Measurements from ENCODE around the gene NGF.

NGF gene

GRCh38 chr1:115266729-115267421, 71.2 kb downstream of the NGF start:
- no peaks in the 10 kb centered on the region for H3K36me3 Mint-ChIP-seq (ENCODE audit: low read depth)
- H3K9me3 Mint-ChIP-seq, result no peaks in the 10 kb centered on the region
- H3K27me3 Mint-ChIP-seq (ENCODE audit: low read depth), result no peaks in the 10 kb centered on the region
- no peak overlapping the region for H3K4me3 Mint-ChIP-seq
- no peak overlapping the region for H3K27ac Mint-ChIP-seq
- DNase-seq (ENCODE audit: low spot score), result no peak
- no peaks in the 10 kb centered on the region for H3K4me1 Mint-ChIP-seq (ENCODE audit: low read depth)

DNA sequence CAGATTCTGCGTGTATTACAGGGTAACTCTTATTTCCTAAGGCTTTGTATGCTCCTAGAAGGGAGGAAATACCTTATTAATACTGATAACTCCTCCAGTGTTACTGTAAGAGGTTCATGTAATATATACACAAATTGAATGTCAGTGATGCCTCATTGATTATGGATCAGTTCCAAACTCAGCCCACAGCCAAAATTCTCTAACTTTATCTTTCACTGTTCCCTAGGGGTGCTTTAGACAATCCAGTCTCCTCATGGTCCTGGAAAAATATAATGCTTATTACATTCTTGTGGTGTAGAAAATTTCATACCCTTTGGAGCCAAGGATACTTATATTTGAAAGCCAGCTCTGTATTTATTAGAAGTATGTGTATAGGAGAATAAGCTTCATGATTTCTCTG, 73.0 kb downstream of the NGF start:
- DNase-seq (ENCODE audit: low spot score), result no peak
- no peaks in the 10 kb centered on the region for H3K4me1 Mint-ChIP-seq (ENCODE audit: low read depth)
- H3K36me3 Mint-ChIP-seq (ENCODE audit: low read depth), result no peaks in the 10 kb centered on the region
- H3K27me3 Mint-ChIP-seq (ENCODE audit: low read depth), result no peaks in the 10 kb centered on the region
- no peak overlapping the region for H3K27ac Mint-ChIP-seq
- H3K4me3 Mint-ChIP-seq, result no peak overlapping the region
- no peaks in the 10 kb centered on the region for H3K9me3 Mint-ChIP-seq

DNA sequence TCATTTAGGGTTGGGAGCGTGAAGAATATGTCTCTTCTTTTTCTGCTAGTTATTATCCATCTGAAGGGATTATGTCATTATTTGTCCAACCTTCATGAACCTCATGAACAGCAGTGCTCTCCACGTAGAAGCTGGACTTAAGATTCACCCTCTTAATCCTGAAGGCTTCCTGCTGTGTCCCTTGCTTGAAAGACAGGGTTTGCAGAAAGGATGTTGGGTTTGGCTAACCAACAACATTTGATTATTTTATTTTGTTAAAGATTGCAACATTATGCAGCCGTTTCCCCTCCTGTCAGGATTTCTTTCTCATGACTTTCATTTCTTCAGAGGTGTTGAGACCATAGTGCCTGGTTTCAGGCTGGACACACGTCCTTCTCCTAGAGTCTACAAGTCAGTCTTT, 75.2 kb downstream of the NGF start:
- Mint-ChIP-seq H3K27ac (no peak overlapping the region), H3K36me3 (ENCODE audit: low read depth) (no peaks in the 10 kb centered on the region), H3K27me3 (ENCODE audit: low read depth) (no peaks in the 10 kb centered on the region), H3K4me3 (no peak overlapping the region), H3K4me1 (ENCODE audit: low read depth) (no peaks in the 10 kb centered on the region), H3K9me3 (peaks cover 7% of the 10 kb centered on the region)
- no peak for DNase-seq (ENCODE audit: low spot score)

DNA sequence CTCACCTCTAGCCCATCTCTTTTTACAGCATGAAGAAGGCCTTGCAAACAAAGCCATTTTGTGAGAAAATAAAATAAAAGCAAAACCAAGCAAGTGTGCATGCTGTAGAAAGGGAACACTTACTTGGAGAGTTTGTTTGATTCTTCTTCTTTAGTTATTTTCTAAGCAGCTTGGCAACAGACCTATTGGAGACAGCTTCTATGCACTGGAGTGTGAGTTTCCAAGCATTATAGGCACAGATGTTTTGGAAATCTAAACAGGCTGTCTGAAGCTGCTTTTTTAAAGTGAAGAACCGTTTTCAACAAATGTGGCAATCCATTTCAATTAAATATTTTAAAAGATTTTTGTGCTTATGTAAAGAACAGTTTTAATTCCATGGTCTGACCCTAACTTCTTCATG, 76.6 kb downstream of the NGF start:
- Mint-ChIP-seq H3K4me3 (no peak overlapping the region), H3K27ac (no peak overlapping the region), H3K36me3 (ENCODE audit: low read depth) (no peaks in the 10 kb centered on the region), H3K27me3 (ENCODE audit: low read depth) (no peaks in the 10 kb centered on the region), H3K4me1 (ENCODE audit: low read depth) (no peaks in the 10 kb centered on the region), H3K9me3 (peaks cover 7% of the 10 kb centered on the region)
- no peak for DNase-seq (ENCODE audit: low spot score)

- H3K27ac Mint-ChIP-seq, result no peak overlapping the region
- H3K9me3 Mint-ChIP-seq, result peaks cover 7% of the 10 kb centered on the region
- no peak overlapping the region for H3K4me3 Mint-ChIP-seq
- H3K27me3 Mint-ChIP-seq (ENCODE audit: low read depth), result no peaks in the 10 kb centered on the region
- no peaks in the 10 kb centered on the region for H3K4me1 Mint-ChIP-seq (ENCODE audit: low read depth)
- DNase-seq (ENCODE audit: low spot score), result no peak
- no peaks in the 10 kb centered on the region for H3K36me3 Mint-ChIP-seq (ENCODE audit: low read depth)
Measured at GRCh38 chr1:115258302-115258866, 79.7 kb downstream of the NGF start.

- Mint-ChIP-seq H3K4me3 (no peak overlapping the region), H3K27me3 (ENCODE audit: low read depth) (no peaks in the 10 kb centered on the region), H3K27ac (no peak overlapping the region), H3K4me1 (ENCODE audit: low read depth) (no peaks in the 10 kb centered on the region), H3K36me3 (ENCODE audit: low read depth) (no peaks in the 10 kb centered on the region), H3K9me3 (peaks cover 7% of the 10 kb centered on the region)
- no peak for DNase-seq (ENCODE audit: low spot score)
Measured at GRCh38 chr1:115257591-115257990, 80.5 kb downstream of the NGF start.

DNA sequence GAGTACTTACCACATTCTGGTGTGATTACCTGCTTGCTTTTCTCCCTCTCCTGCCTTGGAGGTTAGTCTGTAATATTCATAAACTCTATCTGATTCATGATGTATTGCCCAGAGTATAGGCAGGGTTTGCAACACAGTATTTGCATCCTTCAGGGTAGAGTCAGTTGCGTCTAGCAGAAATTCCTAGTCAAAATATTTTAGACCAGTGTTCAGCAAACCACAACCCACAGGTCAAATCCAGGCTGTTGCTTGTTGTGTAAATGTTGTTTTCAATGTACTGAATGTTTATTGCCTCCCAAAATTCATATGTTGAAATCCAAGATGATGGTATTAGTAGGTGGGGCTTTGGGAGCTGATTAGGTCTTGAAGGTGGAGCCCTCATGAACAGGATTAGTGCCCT, 82.9 kb downstream of the NGF start:
- DNase-seq (ENCODE audit: low spot score), result no peak
- Mint-ChIP-seq H3K27me3 (ENCODE audit: low read depth) (no peaks in the 10 kb centered on the region), H3K27ac (no peak overlapping the region), H3K9me3 (peaks cover 7% of the 10 kb centered on the region), H3K4me3 (no peak overlapping the region), H3K4me1 (ENCODE audit: low read depth) (no peaks in the 10 kb centered on the region), H3K36me3 (ENCODE audit: low read depth) (no peaks in the 10 kb centered on the region)

- no peak overlapping the region for H3K4me3 Mint-ChIP-seq
- no peaks in the 10 kb centered on the region for H3K27me3 Mint-ChIP-seq (ENCODE audit: low read depth)
- no peaks in the 10 kb centered on the region for H3K9me3 Mint-ChIP-seq
- no peak for DNase-seq (ENCODE audit: low spot score)
- H3K36me3 Mint-ChIP-seq (ENCODE audit: low read depth), result no peaks in the 10 kb centered on the region
- no peak overlapping the region for H3K27ac Mint-ChIP-seq
- H3K4me1 Mint-ChIP-seq (ENCODE audit: low read depth), result no peaks in the 10 kb centered on the region
Measured at GRCh38 chr1:115252585-115252984, 85.5 kb downstream of the NGF start.

- Mint-ChIP-seq H3K36me3 (ENCODE audit: low read depth) (no peaks in the 10 kb centered on the region), H3K9me3 (no peaks in the 10 kb centered on the region)
Measured at GRCh38 chr1:115251856-115252255, 86.2 kb downstream of the NGF start.

DNA sequence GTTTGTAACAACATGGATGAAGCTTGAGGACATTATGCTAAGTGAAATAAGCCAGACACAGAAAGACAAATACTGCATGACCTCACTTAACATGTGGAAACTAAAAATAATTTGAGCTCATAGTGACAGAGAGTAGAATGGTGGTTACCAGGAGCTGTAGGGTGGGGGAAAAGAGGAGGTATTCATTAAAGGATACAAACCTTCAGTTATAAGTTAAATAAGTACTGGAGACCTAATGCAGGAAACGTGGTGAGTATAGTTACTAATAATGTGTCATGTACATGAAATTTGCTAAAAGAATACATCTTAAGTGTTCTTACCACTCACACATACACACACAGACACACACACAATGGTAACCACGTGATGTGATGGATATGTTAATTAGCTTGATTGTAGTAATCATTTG, 86.7 kb downstream of the NGF start:
- Mint-ChIP-seq H3K36me3 (ENCODE audit: low read depth) (no peaks in the 10 kb centered on the region), H3K27ac (no peak overlapping the region), H3K9me3 (no peaks in the 10 kb centered on the region), H3K27me3 (ENCODE audit: low read depth) (no peaks in the 10 kb centered on the region), H3K4me1 (ENCODE audit: low read depth) (no peaks in the 10 kb centered on the region), H3K4me3 (no peak overlapping the region)
- DNase-seq (ENCODE audit: low spot score), result no peak

More at GRCh38 chr1:115251856-115252255, 86.2 kb downstream of the NGF start:
- Mint-ChIP-seq H3K27ac (no peak overlapping the region), H3K27me3 (ENCODE audit: low read depth) (no peaks in the 10 kb centered on the region), H3K4me1 (ENCODE audit: low read depth) (no peaks in the 10 kb centered on the region), H3K4me3 (no peak overlapping the region)
- DNase-seq (ENCODE audit: low spot score), result no peak

GRCh38 chr1:115246526-115246925, 91.5 kb downstream of the NGF start:
- Mint-ChIP-seq H3K27me3 (ENCODE audit: low read depth) (no peaks in the 10 kb centered on the region), H3K4me1 (ENCODE audit: low read depth) (no peaks in the 10 kb centered on the region), H3K4me3 (no peak overlapping the region), H3K36me3 (ENCODE audit: low read depth) (no peaks in the 10 kb centered on the region), H3K9me3 (no peaks in the 10 kb centered on the region), H3K27ac (no peak overlapping the region)
- no peak for DNase-seq (ENCODE audit: low spot score)

DNA sequence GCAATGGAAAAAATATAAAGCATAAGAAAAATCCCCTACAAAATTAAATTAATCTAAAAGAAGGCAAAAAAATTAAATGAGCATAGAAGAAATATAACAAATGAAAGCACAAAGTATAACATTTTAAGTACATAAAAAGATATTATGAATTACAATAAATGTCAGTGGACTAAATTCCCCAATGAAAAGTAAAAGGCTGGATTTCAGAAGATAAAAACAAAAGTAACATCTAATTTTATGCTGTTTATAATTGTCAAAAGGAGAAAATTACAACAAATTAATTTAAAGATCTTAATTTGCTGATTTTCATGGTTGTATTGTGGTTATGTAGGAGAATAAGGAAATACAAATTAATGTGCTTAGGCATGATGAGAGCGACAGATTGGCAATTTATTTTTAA, 92.8 kb downstream of the NGF start:
- no peak for DNase-seq (ENCODE audit: low spot score)
- H3K9me3 Mint-ChIP-seq, result no peaks in the 10 kb centered on the region
- H3K27ac Mint-ChIP-seq, result no peak overlapping the region
- H3K27me3 Mint-ChIP-seq (ENCODE audit: low read depth), result no peaks in the 10 kb centered on the region
- no peaks in the 10 kb centered on the region for H3K36me3 Mint-ChIP-seq (ENCODE audit: low read depth)
- H3K4me1 Mint-ChIP-seq (ENCODE audit: low read depth), result no peaks in the 10 kb centered on the region
- H3K4me3 Mint-ChIP-seq, result no peak overlapping the region

DNA sequence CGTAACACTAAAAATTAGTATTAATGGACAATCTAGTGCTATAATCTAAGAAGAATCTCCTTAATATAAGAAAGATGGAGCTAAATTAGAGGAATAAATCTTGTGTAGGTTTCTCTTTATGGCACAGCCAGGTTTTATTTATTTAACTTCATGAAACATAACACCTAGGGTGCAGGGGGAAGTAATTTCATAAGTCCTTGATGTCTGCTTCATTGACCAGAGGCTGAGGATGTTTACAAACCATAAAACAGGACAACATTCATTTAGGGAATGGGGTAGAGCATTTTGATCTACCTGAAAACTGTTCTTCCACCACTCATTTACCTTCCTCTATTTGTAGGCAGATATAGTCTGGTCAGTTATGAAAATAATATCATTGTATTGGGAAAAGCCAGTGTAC, 95.5 kb downstream of the NGF start:
- Mint-ChIP-seq H3K4me3 (no peak overlapping the region), H3K36me3 (ENCODE audit: low read depth) (no peaks in the 10 kb centered on the region), H3K9me3 (no peaks in the 10 kb centered on the region), H3K4me1 (ENCODE audit: low read depth) (no peaks in the 10 kb centered on the region), H3K27ac (no peak overlapping the region), H3K27me3 (ENCODE audit: low read depth) (no peaks in the 10 kb centered on the region)
- DNase-seq (ENCODE audit: low spot score), result no peak

GRCh38 chr1:115241309-115241708, 96.7 kb downstream of the NGF start:
- Mint-ChIP-seq H3K9me3 (no peaks in the 10 kb centered on the region), H3K4me3 (no peak overlapping the region), H3K36me3 (ENCODE audit: low read depth) (no peaks in the 10 kb centered on the region), H3K27me3 (ENCODE audit: low read depth) (no peaks in the 10 kb centered on the region), H3K27ac (no peak overlapping the region), H3K4me1 (ENCODE audit: low read depth) (no peaks in the 10 kb centered on the region)
- no peak for DNase-seq (ENCODE audit: low spot score)

GRCh38 chr1:115240297-115240696, 97.8 kb downstream of the NGF start:
- H3K9me3 Mint-ChIP-seq, result no peaks in the 10 kb centered on the region
- no peaks in the 10 kb centered on the region for H3K36me3 Mint-ChIP-seq (ENCODE audit: low read depth)
- H3K27ac Mint-ChIP-seq, result no peak overlapping the region
- no peaks in the 10 kb centered on the region for H3K4me1 Mint-ChIP-seq (ENCODE audit: low read depth)
- no peaks in the 10 kb centered on the region for H3K27me3 Mint-ChIP-seq (ENCODE audit: low read depth)
- DNase-seq (ENCODE audit: low spot score), result no peak
- no peak overlapping the region for H3K4me3 Mint-ChIP-seq
